ENCODE measurements around the gene PKD1L1.

GRCh38 chr7:47973739-47974138, 25.5 kb upstream of the PKD1L1 start:
- TF ChIP-seq CTCF (IDR thresholded peaks at IDR 0.05) (no peak), ZFX (IDR thresholded peaks at IDR 0.05; ENCODE audit: borderline replicate concordance) (no peak)

Data from 22Rv1 (cell line).